ENCODE data around the gene DAPL1.

Gene DAPL1

GRCh38 chr2:158775273-158776027, 19.7 kb upstream of the DAPL1 start:
- H3K4me3 ChIP-seq (ENCODE audit: low read length): no peak overlapping the region

DNA sequence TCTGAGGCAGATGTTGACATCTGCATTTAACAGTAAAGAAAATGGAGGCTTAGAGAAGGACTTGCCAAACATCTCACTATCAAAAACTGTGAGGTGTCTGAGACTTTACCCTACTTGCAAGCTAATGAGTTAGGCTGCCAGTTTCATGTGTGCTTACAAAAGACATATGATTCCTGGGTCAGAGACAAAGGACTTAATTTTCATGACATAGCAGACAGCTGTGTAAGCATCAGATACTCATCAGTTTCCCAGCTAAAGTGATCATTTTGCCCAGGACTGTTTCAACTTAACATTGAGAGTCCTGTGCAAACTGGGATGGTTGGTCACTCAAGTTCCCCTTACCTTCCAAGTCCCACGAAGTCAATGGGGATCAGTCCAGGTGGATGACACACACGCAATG, 18.9 kb upstream of the DAPL1 start:
- no peak overlapping the region for H3K4me3 ChIP-seq (ENCODE audit: low read length)
- DNase-seq (ENCODE audit: low read depth, low spot score): no peak

More at GRCh38 chr2:158775273-158776027, 19.7 kb upstream of the DAPL1 start:
- DNase-seq (ENCODE audit: low read depth, low spot score): no peak

- no peak for DNase-seq (ENCODE audit: low read depth, low spot score)
- no peak overlapping the region for H3K4me3 ChIP-seq (ENCODE audit: low read length)
Measured at GRCh38 chr2:158777077-158777476, 18.0 kb upstream of the DAPL1 start.

DNA sequence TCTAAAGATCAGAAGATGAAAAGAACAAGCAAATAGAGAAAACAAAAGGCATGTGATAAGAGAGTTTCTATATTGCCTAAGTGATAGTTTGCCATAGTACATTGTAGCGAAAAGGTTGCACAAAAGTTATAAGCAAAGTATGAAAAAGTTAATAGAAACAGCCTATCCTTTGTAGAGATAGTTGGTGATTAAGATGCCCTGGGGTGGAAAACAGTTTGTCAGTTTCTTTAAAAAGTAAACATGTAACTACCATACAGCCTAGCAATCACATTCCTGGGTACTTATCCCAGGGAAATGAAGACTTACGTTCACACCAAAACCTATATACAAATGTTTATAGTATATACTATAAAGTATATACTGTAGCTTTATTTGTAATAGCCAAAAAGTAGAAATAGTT, 16.9 kb upstream of the DAPL1 start:
- no peak overlapping the region for H3K4me3 ChIP-seq (ENCODE audit: low read length)
- DNase-seq (ENCODE audit: low read depth, low spot score): no peak

GRCh38 chr2:158779621-158780020, 15.5 kb upstream of the DAPL1 start:
- DNase-seq (ENCODE audit: low read depth, low spot score): no peak
- H3K4me3 ChIP-seq (ENCODE audit: low read length): no peak overlapping the region

DNA sequence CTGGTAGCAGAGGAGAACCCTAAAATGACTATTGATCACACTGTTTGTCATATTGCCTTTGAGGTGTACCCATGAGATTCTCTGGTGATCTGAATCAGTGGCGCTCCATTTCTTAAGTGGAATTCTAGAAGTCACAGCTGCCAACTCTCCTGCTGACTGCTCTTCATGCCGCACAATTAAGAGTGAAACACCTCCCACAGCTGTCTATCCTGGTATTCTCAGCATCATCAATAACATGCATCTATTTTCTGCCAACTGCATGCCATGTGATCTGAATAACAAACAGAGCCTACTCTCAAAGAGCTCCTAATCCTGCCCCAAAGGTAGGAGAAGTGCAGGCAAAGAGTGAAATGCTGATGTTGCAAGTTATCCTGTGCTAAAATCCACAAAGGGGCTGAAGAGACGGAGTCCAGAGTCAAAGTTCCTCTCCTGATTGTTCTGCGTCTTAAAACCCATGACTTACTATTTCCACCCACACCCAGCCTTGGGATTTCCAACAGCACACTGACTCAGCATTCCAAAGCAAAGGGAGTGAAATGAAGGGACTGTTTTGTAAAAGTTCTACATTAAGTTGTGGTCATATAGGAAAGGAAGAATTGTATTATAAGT, 13.7 kb upstream of the DAPL1 start:
- no peak overlapping the region for H3K4me3 ChIP-seq (ENCODE audit: low read length)
- DNase-seq (ENCODE audit: low read depth, low spot score): no peak

DNA sequence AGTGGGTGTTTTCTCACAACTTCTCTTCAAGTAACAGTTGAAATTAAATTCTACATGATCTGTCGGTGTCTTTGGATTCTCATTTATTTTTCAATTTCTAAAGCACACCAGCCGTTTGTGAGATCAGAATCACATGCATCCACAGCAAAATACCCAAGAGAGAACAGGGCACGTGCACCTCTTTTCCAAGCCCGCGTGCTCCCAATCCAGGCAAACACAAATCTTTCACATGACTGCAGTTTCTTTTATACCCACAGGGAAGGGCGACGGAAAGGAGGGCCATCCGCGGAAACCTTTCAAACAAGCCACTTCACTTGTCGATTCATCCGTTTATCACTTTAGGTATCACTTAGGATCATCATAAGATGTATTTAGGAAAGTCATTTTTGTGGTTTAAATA, 13.0 kb upstream of the DAPL1 start:
- no peak overlapping the region for H3K4me3 ChIP-seq (ENCODE audit: low read length)
- no peak for DNase-seq (ENCODE audit: low read depth, low spot score)

GRCh38 chr2:158782616-158783015, 12.5 kb upstream of the DAPL1 start:
- no peak for DNase-seq (ENCODE audit: low read depth, low spot score)
- H3K4me3 ChIP-seq (ENCODE audit: low read length): no peak overlapping the region

GRCh38 chr2:158783923-158784322, 11.2 kb upstream of the DAPL1 start:
- H3K4me3 ChIP-seq (ENCODE audit: low read length): no peak overlapping the region
- no peak for DNase-seq (ENCODE audit: low read depth, low spot score)

DNA sequence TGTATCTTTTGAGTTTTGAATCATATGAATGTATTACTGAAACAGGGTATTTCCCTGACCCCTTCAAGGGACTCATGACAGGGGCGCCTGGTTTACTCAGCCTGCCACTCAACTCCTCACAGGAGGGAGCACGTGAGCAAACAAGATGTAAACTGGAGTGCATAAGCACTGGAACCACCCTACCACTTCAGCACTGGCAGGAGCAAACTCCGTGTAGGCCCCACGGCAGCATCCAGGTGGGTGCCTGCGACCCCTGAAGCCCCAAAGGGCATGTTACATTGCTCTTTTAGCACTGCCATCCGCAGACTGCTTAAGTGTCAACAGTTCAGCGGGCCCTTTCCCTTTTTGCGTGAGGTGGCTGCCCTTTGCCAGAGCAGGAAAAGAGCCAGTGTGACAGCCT, 8.2 kb upstream of the DAPL1 start:
- no peak overlapping the region for H3K4me3 ChIP-seq (ENCODE audit: low read length)
- no peak for DNase-seq (ENCODE audit: low read depth, low spot score)

DNA sequence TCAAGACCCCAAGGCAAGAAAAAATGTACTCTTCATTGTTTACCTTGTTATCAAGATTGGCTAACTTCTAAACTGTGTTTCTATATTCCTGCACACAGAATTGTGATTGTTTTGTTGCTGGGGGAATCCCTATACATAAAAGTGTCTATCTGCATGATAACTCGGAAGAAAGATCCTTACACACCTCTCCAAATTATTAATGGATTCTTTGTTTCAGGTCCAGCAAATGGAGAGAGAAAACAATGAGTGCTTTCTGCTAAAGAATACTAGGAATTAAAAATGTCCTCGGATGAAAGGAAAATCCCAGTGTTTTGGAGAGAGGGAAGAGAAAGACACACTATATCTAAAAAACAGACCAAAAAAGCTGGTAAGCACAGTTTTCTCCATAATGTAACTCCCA, 6.2 kb upstream of the DAPL1 start:
- DNase-seq (ENCODE audit: low read depth, low spot score): no peak
- H3K4me3 ChIP-seq (ENCODE audit: low read length): no peak overlapping the region

GRCh38 chr2:158796652-158797051, 1.5 kb downstream of the DAPL1 start:
- DNase-seq (ENCODE audit: low read depth, low spot score): no peak
- H3K4me3 ChIP-seq (ENCODE audit: low read length): no peak overlapping the region

DNA sequence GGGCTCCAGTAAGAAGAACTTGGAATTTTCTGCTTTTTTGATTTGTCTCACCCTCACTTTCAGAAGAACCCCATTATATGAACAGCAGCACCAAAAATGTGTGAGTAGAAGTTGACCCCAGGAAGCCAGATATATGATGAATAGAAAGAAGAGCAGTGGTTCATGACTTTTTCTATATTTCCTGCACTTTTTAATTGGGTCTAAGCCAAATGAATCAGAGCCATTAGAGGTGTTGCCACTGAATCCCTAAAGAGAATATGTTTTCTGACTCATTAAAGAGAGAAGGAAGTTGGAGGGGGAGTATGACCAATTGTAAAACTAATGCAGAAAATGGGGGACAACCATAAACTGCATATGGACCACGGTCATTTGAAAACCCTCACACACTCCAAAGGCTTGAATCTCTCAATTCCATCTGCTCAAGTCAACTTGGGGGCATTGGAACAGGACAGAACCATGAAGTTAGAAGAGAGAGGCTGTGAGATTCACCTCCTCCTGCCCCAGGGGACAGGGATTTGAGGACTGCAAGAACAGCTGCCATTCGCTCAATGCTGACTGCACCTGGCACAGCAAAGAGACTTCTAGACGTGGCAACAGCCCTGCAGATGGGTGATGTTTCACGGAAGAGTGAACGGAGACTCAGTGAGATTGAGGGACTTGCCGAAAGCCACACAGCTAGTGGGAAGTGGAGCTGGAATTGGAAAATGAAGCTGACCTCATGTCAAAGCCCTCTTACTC, 3.0 kb downstream of the DAPL1 start:
- H3K4me3 ChIP-seq (ENCODE audit: low read length): no peak overlapping the region
- no peak for DNase-seq (ENCODE audit: low read depth, low spot score)

- DNase-seq (ENCODE audit: low read depth, low spot score): no peak
- no peak overlapping the region for H3K4me3 ChIP-seq (ENCODE audit: low read length)
Measured at GRCh38 chr2:158799181-158799580, 4.1 kb downstream of the DAPL1 start.

DNA sequence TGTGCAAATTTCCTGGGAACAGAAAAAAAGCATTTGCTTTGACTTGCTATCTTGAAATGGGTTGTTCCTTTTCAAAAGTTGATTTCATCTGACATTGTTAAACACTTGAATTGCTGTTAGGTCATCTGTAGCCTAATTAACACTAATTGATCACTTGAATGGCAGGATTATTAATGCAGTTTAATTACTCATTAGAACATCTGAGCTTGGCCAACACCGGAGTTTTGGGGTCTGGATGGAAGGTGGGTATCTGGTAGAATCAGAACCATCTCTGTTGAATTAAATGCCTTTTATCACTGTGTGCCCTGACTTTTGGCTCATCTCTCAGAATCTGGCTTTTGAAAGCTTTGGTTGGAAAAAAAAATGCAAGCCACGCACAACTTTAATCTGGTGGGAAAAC, 8.4 kb downstream of the DAPL1 start:
- DNase-seq (ENCODE audit: low read depth, low spot score): no peak
- H3K4me3 ChIP-seq (ENCODE audit: low read length): no peak overlapping the region

DNA sequence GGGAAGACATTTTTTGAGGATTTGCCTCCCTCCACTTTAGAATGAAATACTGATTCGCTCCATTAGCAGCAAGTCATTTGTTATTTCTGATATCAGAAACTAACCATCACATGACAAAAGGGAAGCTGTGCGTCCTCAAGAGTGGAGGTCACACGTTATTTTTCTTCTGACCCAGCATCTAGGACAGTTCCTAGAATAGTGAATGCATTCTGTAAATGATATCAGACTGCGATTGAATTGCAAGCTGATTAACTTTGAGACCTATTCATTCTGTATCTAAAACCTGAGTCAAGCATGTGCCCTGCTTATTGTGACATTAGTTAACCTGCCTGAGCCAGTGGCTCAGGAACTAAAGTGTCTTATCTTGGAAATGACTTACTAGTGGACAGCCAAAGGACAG, 10.1 kb downstream of the DAPL1 start:
- no peak for DNase-seq (ENCODE audit: low read depth, low spot score)
- H3K4me3 ChIP-seq (ENCODE audit: low read length): no peak overlapping the region

DNA sequence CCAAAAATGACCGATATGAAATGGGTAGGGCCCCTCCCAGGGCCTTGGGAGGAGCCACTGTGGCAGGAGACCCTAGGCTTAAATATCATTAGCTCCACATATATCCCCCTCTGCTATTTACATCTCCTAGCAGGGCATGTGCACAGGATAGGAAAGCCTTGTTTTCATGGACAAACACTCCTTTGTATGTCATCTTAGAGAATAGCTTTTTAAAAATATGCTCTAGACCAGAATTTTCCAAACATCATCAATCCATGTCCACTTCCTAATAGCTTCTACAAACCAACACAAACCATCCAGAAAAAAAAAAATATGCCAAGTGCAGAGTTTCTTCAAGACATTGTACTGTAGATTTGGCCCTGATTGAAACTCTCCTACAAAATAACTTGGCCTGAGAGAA, 10.8 kb downstream of the DAPL1 start:
- DNase-seq (ENCODE audit: low read depth, low spot score): no peak
- no peak overlapping the region for H3K4me3 ChIP-seq (ENCODE audit: low read length)

DNA sequence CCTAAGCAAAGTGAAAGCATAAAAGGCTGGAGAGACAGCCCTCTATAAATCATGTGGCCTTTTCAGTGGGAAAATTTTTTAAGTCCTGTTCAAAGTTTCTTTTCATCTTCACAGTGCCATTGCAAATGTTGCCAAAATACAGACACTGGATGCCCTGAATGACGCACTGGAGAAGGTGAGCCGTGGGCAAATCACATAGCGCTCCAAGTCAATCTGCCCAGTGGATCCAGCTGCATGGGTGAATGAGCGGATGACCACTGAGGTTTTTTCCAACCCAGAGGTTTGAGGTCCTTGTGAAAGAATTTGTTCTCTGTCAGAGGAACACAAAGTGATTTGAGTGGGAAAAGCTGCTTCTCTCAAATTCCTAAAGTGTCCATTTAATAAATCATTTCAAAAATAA, 11.8 kb downstream of the DAPL1 start:
- no peak overlapping the region for H3K4me3 ChIP-seq (ENCODE audit: low read length)
- DNase-seq (ENCODE audit: low read depth, low spot score): no peak

GRCh38 chr2:158808426-158808825, 13.3 kb downstream of the DAPL1 start:
- DNase-seq (ENCODE audit: low read depth, low spot score): no peak
- H3K4me3 ChIP-seq (ENCODE audit: low read length): no peak overlapping the region

DNA sequence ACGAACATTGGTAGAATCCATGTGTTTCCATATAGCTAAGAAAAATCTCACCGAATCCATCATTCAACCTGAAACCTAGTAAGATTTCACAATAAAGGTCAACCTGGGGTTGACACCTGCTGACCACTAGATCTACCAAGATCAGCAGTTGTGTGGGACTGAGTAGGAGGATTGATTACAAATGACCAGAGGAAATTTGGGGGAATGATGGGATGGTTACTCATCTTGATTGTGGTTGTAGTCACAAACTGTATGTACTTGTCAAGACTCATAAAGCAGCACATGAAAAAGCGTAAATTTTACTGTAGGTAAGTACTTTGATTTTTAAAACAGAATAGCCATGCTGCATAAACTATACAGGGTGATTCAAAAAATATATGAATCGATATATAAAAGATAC, 14.7 kb downstream of the DAPL1 start:
- no peak for DNase-seq (ENCODE audit: low read depth, low spot score)
- no peak overlapping the region for H3K4me3 ChIP-seq (ENCODE audit: low read length)
